Lung (tissue), 12 donors: ENCODE data around the gene HOXB7. TPM values are rescaled to one million over a fixed set of nuclear protein-coding genes. Genes with fewer than 3 reads are reported as not detected.

ENCODE experiments used
- ATAC-seq: fragments of 200-7000 bp; cut with Tn5 transposase; one replicate; pipeline ENCODE4 v1.9.1; 2020; ENCODE audit warnings: moderate number of reproducible peaks; ENCODE audit not compliant: insufficient read depth, low FRiP score
- DNase-seq, 3 donors: peaks; one replicate each; pipeline ENCODE4 v3.0.0-alpha.2; 2013 to 2017
- H3K27ac ChIP-seq, 2 donors: one replicate each; pipeline ENCODE4 v1.5.1; 2013; ENCODE audit warnings: mild to moderate bottlenecking in 2 of 2, moderate library complexity in 2 of 2, control low read depth in 1 of 2, inconsistent platforms in 1 of 2, low read depth in 1 of 2, low read length in 1 of 2
- H3K27me3 ChIP-seq, 3 donors: one replicate each; pipeline ENCODE4 v1.5.1; 2013; ENCODE audit warnings: low read length in 2 of 3; ENCODE audit not compliant: control insufficient read depth in 3 of 3, insufficient read depth in 3 of 3
- H3K36me3 ChIP-seq, 4 donors: one replicate each; pipeline ENCODE4 v1.5.1; 2013; ENCODE audit warnings: low read length in 4 of 4, mild to moderate bottlenecking in 1 of 4, moderate library complexity in 1 of 4; ENCODE audit not compliant: control insufficient read depth in 4 of 4, insufficient read depth in 4 of 4
- H3K4me1 ChIP-seq, 5 donors: one replicate each; pipeline ENCODE4 v1.5.1; 2013; ENCODE audit warnings: low read length in 5 of 5, mild to moderate bottlenecking in 2 of 5, moderate library complexity in 1 of 5; ENCODE audit not compliant: control insufficient read depth in 5 of 5, insufficient read depth in 5 of 5
- H3K4me3 ChIP-seq: one replicate; pipeline ENCODE4 v1.5.1; 2013; ENCODE audit warnings: mild to moderate bottlenecking, control low read depth, moderate library complexity
- H3K9ac ChIP-seq, 2 donors: one replicate each; pipeline ENCODE4 v1.5.1; 2013; ENCODE audit warnings: low read length in 2 of 2, control low read depth in 1 of 2; ENCODE audit not compliant: insufficient read depth in 1 of 2
- H3K9me3 ChIP-seq, 4 donors: one replicate each; pipeline ENCODE4 v1.5.1; 2013; ENCODE audit warnings: low read length in 3 of 4, mild to moderate bottlenecking in 1 of 4, moderate library complexity in 1 of 4; ENCODE audit not compliant: control insufficient read depth in 4 of 4, insufficient read depth in 3 of 4
- CTCF ChIP-seq: IDR thresholded peaks from 2 replicates; pipeline ENCODE4 v1.5.1; 2012; ENCODE audit warnings: mild to moderate bottlenecking; ENCODE audit errors: control extremely low read depth, extremely low read depth
- WGBS, 2 donors: extraction: QIAGEN DNeasy Blood & Tissue Kit; methylation state at CpG; one replicate each; pipeline ENCODE4 v1.1.7; 2013; 5-methylcytosine and 5-hydroxymethylcytosine counted together
- polyA plus RNA-seq, 2 donors: library from polyadenylated mRNA; stranded (reverse); fragments of 200-250 nt; gene quantifications; one replicate each; pipeline ENCODE4 v1.2.1, GENCODE V29; 2013
- total RNA-seq, 2 donors: library from RNA; depleted of rRNA in 1 of 2; stranded (reverse); fragments of >200 nt in 1 of 2; gene quantifications; one replicate each; pipeline ENCODE4 v1.2.1, GENCODE V29; 2014 to 2021
- donor health status: control.
- donor health status: control.
- donor health status: Bipolar disorder and iron deficiency.
- donor health status: healthy.
- donor health status: DM: yes; HTN: yes; CAD: no.

HOXB7 gene
- total and polyA plus RNA-seq, 4 donors = 0.43 to 3.3 (median 2.3) TPM

GRCh38 chr17:48631693-48632578, 21.1 kb upstream of the HOXB7 start:
- H3K4me3 ChIP-seq = no peak overlapping the region
- WGBS, 2 donors = 34 to 54% methylated on average over 7 of the region's 7 CpGs
- DNase-seq (no peak), ATAC-seq (no peak)
- H3K27ac ChIP-seq = no peak overlapping the region
- no peak for TF ChIP-seq CTCF
- H3K9ac ChIP-seq = no peak overlapping the region
- peaks cover 25 to 97% (median 95%) of the 10 kb centered on the region in 3 donors for H3K27me3 ChIP-seq
- peaks cover 0 to 4% (median 0%) of the 10 kb centered on the region in 4 donors for H3K9me3 ChIP-seq
- no peaks in the 10 kb centered on the region for H3K4me1 ChIP-seq
- no peaks in the 10 kb centered on the region for H3K36me3 ChIP-seq

GRCh38 chr17:48630925-48631692, 20.3 kb upstream of the HOXB7 start:
- 34 to 52% methylated on average over 15 of the region's 15 CpGs for WGBS, 2 donors
- ATAC-seq (no peak), DNase-seq (peak in 1 of 3 donors; percentile 13)
- Histone ChIP-seq H3K27ac (no peak overlapping the region), H3K36me3 (no peaks in the 10 kb centered on the region), H3K4me1 (peaks cover 0 to 2% (median 0%) of the 10 kb centered on the region in 5 donors), H3K4me3 (no peak overlapping the region), H3K9ac (no peak overlapping the region), H3K27me3 (peaks cover 27 to 96% (median 96%) of the 10 kb centered on the region in 3 donors), H3K9me3 (peaks cover 0 to 4% (median 0%) of the 10 kb centered on the region in 4 donors)
- no peak for TF ChIP-seq CTCF

GRCh38 chr17:48630009-48630924, 19.4 kb upstream of the HOXB7 start:
- TF ChIP-seq CTCF = no peak
- Histone ChIP-seq H3K9me3 (peaks cover 0 to 4% (median 0%) of the 10 kb centered on the region in 4 donors), H3K4me3 (no peak overlapping the region), H3K27me3 (peaks cover 27 to 90% (median 89%) of the 10 kb centered on the region in 3 donors), H3K36me3 (no peaks in the 10 kb centered on the region), H3K27ac (no peak overlapping the region), H3K9ac (no peak overlapping the region), H3K4me1 (peaks cover 0 to 9% (median 4%) of the 10 kb centered on the region in 5 donors)
- ATAC-seq (no peak), DNase-seq (peak in 1 of 3 donors; percentile 9)
- 44 to 67% methylated on average over 15 of the region's 15 CpGs for WGBS, 2 donors
